Measurements from ENCODE around the gene AKAP9.
A peak's percentile ranks its signal among the peaks of the same experiment; 100 is the strongest.
"Not testable (repeated sequence)": the region's sequence is repeated elsewhere in the genome, so short reads cannot be mapped to it uniquely, and the experiment has no call there.

Gene AKAP9

DNA sequence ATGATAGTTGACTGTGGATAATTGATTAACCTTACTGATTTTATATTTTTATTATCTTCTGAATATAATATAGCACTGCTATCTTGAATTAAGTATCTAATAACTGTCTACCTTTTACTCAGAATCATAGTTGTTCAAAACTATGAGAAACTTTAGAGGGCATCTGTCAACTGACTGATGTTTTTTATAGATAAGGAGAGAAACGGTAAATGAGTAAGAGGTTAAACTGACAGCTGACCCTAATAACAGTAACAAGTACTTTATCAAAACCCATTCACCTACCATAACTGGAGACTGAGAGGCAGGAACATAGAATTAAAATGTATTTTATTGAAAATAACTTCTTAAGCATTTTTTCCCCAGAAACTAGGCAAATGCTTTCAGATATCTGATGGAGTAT, 131.5 kb downstream of the AKAP9 start:
- no peak for DNase-seq

DNA sequence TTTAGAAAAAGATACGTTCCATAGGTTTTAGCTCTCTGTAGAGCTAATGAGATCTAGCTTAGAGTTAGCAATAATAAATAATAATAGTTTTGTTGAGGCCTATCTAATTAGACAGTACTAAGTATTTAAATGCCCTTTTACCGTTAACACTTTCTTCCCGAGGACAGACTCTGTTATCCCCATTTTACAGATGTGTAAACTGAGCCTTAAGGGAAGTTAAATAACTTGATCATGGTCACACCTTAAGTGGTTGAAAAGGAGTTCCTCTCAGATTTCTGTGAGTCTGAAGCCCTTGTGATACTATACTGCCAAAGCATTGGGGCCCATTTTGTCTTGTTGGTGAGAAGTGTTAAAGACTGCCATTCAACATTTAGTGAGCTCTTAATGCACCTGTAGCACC, 132.0 kb downstream of the AKAP9 start:
- no peak for DNase-seq

DNA sequence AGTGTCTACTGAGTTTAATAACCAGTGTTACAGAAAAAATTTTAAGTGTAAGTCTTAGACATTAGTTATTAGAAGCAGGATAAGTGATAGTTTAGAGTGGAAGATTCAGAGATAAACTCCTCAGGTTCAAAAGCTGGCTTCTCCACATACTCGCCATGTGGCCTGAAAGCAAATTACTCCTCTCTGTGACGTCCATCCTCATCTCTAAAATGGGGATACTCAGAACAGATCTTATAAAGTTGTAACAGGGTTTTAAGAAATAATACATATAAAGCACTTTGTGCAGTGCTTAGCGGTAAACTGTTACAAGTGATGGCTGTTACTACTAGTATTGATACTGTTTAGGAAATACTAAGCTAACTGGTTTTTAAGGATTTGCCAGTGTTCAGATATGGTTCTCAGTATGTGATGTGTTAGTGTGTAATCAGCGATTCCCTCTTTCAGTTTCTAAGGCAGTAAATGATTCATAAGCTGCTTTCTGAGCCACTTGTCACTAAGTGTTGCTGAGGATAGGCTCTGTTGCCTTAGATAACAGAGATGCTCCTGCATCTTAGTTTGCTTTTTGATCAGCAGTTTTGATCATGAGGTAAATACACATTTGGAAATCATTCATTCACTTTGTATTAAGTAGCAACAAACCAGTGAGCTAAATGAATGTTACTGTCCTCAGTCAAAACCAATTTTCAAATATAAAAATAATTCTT, 134.9 kb downstream of the AKAP9 start:
- DNase-seq = no peak

DNA sequence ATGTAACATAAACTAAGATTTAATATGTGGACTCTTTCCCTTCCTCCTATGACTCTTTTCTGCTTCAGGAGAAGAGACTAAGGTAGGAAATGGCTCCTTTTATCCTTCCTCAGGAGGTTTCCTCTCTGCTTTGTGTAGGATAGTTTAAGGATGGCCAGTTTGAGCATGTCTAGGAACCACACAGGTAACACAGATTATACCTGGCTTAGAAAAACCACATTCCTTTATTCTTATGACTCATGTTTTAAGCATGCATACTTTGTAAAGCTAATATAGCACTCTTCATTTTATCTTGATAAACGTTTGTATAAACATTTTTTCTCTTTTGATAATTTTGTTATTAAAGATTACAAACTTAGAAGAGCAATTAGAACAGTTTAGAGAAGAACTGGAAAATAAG, 135.8 kb downstream of the AKAP9 start:
- DNase-seq = no peak

DNA sequence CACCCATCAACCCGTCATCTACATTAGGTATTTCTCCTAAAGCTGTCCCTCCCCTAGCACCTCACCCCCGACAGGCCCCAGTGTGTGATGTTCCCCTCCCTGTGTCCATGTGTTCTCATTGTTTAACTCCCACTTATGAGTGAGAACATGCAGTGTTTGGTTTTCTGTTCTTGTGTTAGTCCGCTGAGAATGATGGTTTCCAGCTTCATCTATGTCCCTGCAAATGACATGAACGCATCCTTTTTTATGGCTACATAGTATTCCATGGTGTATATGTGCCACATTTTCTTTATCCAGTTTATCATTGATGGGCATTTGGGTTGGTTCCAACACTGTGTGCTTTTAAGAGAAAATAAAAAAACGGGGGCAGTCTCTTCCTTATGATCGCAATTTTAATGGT, 143.3 kb downstream of the AKAP9 start:
- DNase-seq = not testable (repeated sequence)

DNA sequence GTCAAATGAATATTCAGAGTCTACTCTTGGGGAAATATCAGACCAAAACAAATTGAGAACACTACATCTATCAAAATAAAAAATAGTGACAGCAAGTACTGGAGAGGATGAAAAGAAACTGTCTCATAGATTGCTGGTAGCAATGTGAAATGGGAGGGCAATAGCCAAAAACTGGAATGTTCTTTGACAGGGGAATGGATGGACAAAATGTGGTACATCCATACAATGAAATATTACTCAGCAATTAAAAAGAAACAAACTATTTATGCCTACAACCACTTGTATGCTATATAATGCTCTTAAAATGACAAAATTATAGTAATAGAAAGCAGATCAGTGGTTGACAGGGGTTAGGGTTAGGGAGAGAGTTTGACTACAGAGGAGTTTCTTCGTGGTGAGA, 147.6 kb downstream of the AKAP9 start:
- no peak for DNase-seq

DNA sequence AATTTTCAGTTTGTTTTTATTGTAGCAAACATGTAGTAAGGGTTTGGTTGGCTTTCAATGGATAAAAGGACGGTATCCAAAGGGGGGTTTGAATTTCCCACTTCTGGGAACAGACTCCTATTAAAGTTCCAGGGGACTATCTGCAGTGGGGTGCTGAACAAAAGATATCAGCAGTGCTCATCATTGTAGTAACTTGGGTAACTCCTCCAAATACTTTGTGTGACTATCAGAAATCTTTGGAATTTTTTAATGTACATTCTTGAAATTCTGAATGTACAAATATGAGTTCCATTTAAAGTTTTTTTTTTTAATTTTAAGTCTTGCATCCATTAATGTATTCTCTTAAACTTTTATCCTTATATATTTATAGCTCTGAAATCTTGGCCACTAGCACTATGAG, 151.5 kb downstream of the AKAP9 start:
- no peak for DNase-seq

DNA sequence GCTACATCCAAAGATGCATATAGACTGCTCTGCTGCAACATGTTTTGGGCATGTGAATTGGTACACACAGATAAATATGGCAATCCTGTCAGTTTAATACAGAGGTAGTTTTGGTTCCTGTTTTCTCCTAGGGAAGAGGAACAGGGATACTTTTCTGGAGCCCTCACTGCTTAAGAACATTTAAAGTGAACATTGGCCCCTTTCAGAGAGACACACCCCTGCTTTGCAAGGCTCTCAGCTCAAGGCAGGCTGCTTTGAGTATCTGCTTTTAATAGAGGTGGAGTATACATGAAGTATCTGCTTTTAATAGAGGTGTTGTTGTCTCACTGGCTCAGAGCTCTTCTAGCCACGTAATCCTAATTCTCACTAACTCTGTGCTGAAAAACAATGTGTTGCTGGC, 154.7 kb downstream of the AKAP9 start:
- no peak for DNase-seq

DNA sequence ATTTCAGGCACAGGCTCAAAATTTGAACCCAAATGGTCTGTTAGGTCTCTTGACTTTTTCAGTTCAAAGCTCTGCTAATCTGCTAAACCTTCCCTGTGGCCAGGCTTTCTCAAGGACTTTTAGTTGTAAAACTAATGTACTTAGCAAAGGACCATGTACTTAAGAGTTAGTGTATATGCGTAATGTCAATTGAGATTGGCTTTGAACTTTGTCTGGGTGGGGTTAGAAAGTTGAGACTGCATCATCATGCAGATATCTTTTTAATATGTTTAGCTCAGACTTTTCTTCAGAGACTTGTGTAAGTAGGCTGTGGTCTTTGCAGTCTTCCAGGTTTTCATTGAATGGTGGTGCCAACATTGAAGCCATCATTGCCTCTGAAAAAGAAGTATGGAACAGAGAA, 159.9 kb downstream of the AKAP9 start:
- DNase-seq = no peak

DNA sequence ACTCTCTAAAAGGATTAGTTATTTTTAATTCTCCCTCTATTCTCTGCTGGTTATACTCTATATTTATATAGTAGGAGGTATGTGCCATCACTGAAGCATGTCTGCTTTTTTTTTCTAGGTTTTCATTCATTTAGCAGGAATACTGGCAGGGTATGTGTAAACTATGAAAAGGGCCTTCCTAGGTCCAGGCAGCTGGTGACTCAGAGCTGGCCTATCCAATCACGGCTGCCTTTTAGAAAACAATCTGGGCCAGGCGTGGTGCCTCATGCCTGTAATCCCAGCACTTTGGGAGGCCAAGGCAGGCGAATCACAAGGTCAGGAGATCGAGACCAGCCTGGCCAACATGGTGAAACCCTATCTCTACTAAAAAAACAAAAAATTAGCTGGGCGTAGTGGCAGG, 162.2 kb downstream of the AKAP9 start:
- not testable (repeated sequence) for DNase-seq

DNA sequence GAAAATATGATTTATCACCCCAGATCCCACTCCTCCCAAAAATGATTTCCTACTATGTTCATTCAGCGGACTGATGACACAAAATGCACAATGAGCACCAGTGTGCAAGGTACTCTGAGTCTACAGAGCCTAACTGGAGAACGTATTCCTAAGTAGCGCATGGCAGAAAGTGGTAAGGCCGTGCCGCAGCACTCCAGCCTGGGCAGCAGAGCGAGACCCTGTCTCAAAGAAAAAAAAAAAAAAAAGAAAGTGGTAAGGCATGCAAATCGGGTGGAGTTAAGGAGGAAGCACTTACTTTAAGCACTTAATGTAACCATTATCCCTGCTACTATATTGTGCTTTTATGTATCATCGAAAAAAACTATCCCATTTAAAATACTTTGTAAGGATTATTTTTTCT, 168.2 kb downstream of the AKAP9 start:
- no peak for DNase-seq

DNA sequence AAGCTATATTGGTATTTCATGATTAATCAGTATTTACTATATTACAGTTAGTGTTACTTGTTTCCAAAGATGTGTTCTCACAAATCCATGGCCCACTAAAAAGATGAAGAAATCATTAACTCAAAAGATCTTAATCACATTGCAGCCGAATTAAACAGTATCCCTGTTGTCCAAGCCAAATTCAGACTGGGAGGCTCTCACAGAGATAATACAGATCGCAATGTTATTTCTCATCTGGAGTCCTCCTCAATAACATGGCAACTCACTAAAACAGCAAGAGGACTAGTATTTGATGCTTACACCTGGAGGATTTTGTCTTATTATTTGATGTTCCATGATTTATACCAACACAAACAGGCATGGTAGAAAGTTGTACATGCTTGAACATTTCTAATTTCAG, 170.2 kb downstream of the AKAP9 start:
- no peak for DNase-seq

DNA sequence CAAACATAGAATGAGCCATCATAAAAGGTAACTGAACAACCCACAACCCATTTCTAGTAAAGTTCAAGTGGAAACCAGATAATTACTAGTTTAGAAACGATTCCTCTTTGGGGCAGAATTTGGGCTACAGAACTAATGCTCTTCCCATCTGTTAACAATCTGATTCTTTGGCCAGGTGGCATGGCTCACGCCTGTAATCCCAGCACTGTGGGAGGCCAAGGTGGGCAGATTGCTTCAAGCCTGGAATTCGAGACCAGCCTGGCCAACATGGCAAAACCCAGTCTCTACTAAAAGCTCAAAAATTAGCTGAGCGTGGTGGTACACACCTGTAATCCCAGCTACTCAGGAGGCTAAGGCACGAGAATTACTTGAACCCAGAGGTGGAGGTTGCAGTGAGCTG, 175.2 kb downstream of the AKAP9 start:
- DNase-seq = no peak

DNA sequence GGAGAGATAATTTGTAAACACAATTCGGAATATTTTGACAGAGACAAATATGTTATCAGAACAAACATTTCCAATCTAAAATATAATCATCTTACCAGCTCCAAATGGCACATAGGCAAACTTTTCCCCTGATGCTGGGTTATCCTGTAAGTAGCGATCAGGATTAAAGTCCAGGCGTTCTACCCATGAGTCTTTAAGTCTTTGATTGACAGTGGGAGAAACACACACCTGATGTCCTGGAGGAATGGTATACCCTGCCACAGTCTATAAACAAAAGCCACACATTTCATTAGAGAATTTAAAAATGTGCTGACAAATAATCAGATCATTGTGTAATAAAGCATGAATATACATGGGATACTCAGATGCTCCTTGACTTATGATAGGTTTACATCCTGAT, 176.3 kb downstream of the AKAP9 start:
- DNase-seq = no peak

DNA sequence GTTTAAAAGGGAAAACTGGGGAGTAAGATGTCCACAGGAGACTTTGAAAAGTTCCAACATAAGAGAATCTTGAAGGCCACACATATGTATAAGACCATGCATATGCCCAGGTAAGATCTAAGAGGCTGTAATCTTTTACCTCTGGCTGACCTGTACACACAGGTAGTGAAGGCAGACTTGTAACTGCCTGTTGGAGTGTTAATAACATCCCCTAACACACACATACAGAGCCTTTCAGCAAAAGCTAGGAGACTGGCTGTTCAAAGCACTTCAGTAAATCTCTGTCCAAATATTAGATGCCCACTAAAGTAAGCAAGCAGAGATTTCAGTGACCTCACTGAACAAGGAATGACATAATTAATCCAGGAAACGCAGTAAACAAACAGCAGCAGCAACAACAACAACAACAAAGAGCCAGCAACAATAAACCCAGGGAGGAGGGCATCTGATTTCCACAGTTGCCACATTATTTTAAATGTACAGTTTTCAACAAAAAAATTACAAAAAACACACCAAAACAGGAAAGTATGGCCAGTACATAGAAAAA, 178.6 kb downstream of the AKAP9 start:
- no peak for DNase-seq

DNA sequence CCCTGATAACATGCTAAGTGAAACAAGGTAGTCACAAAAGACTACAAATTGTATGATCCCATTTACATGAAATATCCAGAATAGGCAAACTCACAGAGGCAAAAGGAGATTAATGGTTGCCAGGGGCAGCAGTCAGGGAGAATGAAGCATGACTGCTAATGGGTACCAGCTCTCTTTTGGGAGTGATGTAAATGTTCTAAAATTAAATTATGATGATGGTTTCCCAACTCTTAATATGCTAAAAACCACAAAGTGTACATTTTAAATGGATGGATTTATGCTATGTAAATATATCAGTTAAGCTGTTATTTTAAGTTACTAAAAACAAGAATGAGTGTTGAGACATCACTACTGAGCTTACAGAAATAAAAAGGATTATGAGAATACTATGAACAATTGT, 181.0 kb downstream of the AKAP9 start:
- no peak for DNase-seq

DNA sequence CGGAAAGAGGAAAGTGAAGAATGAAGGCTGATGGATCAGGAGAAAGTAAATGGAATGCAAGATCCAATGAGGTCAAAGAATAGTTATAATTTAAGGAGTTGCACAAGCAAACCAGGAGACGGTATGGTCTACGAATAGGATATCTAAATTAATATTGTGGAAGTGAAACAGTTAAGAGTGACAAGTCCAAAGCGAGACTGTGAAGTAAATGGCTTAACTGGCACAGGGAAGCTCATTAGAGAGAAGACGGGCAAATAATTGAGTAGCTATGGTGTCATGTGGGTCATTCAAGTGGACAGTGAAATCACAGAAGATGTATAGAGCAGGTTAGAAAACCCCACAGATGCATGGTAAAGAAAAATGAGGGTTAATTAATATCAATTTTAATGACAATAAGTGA, 190.4 kb downstream of the AKAP9 start:
- DNase-seq = no peak

DNA sequence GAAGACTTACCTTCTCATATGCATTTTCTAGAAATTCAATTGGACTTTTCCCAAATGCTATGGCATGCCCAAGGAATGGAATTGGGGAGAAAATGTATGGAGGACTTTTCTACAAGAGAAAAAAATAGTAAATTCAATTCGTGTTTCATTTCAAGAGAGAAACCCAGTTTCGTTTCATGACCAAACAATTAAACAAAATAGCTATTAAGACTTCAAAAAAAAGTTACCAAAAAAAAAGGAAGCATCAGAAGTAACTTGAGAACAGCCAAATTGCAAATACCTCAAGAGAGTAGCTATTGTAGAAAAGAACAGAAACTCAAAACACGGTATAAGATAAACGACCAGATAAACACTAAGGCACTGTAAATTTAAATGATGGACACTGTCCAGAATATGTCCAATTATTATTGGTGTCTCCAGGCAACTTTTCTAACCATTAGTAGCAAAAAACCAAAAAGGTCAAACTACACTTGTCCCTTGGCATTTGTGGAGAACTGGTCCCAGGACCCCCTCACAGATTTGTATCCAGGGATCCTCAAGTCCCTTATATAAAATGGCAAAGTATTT, 191.2 kb downstream of the AKAP9 start:
- no peak for DNase-seq

DNA sequence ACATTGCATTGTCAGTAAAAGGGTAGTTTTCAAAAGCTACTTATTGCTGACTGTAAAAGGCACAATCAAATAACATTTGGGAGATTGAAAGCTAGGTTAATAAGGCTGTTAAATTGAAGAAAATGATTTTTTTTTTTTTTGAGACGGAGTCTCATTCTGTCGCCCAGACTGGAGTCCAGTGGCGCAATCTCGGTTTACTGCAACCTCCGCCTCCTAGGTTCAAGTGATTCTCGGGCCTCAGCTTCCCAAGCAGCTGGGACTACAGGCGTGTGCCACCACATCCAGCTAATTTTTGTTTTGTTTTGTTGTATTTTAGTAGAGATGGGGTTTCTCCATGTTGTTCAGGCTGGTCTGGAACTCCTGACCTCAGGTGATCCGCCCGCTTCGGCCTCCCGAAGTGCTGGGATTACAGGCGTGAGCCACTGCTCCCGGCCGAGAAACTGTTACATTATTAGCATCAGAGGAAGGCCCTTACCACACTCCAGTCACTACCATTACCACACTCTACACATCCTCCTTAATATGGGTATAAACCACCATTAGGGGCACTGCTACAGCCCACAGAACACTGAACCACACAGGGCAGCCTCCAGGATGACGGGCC, 192.6 kb downstream of the AKAP9 start:
- DNase-seq = no peak

DNA sequence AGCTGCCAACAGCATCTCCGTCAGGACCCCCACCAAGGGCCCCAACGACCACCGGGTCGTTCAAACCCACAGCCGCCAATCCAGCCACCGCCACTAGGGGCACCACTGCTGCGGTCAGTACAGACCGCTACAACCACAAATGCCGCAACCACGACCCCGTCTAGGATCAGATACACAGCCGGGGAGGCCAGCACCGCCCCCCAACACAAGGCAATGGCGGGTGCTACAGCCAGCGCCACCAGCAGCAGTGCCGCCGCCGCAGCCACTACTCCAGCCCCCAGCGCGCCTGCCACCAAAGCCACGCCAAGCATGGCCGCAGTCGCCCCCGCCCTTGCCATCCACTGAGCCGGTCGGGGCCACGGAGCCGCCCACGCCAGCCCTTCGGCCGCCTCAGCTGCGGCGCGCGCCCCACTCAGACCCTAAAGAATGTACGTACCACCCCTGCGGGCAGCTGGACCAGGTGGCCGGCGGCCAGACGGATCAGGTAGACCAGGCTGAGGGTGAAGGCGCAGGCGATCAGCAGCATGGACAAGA, 193.1 kb downstream of the AKAP9 start:
- DNase-seq = peak; percentile 84

DNA sequence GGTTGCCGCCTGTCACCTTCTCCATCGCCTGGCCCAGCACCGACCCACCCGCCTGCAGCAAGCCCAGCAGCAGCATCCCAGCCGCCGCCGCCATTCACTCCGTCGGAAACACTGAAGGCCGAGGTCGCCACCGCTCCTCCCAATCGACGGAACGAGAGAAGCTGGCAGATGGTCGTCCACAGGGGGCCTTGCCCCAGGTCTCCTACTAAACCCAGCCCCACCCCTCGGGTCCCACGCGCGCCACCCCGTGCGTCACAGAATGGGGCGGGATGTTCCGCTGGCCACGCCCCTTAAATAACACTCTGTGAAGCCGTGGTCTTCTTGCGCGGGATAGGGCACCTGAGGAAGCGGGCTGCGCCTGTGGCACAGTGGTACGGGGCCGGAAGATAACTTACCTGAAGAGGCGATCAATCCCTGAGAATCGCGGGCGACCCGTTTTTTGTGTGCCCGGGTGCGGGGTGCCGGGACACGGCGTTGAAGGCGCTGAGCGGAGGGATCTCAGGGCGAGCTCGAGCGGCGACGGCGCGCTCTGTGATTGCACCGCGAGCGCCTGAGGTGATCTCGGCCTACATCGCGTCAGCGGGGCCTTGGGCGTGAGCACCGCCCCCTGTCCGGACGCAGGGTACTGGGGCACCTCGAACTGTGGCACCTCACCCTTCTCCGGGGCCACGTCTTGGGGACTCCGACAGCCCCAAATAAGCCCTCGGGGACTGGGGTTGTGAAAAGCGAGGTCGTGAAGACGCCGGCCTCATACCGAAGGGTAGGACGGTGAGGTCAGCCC, 193.8 kb downstream of the AKAP9 start, which contains the start of gene CYP51A1:
CYP51A1 (minus strand) TSS at position 207 of the 781 bp plus-strand sequence; CDS start at position 94, 113 bp downstream.
- peak; percentile 97 for DNase-seq

DNA sequence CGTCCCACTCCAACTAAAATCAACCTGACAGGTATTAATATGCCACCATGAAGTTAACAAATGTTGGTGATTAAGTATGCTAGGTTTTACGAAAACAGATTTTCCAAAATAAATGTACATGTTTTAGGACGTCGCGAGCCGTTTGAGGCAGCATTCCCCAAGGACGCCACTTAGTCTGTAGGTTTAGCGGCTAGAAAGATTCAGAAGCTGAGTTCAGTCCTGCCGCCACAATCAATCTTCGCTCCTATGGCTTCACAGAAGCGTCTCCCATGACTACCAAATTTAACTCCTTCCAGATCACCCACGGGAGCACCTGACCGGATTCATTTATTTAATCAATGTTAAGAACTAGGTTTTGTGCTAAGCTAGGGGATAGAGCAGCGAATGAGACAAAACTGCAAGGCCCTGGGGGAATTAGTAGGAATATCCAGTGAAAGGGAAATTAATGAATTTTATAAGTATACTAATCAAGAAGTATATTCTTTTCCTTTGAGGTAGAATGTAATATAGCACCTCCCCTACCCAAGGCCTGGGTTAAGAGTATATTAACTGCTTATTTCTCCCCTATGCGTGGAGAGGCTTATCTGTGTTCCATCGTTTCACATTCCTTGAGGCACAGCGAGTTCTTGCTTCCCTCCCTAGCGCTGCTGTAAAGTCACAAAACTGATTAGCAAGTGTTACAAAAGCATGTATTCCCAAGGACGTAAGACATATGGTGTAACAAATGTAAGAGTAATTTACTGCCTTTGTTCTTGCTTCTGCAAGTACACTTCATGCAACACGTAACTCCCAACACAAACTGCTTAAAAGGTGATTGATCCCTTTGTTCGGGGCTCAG, 194.6 kb downstream of the AKAP9 start:
- DNase-seq = peak; percentile 58

Data from activated CD8-positive, alpha-beta memory T cell treated with anti-CD3 and anti-CD28 coated beads, Interleukin-2, amount 50 U/mL, for 48 hours (primary cell).